Posterior cingulate gyrus (tissue), 11 donors: ENCODE measurements around the gene CCDC92B.

Source experiments
- DNase-seq, 10 donors: peaks; one replicate each; pipeline versions ENCODE4 v3.0.0 to v3.0.0-alpha.2; 2020 to 2021; ENCODE audit warnings: mixed read lengths in 3 of 10
- intact Hi-C: fragments of 100-400 bp; cut with DNase I; formaldehyde crosslinking; loops from one replicate; pipeline ENCODE4 v1.15.1; 2023

The CCDC92B gene

DNA sequence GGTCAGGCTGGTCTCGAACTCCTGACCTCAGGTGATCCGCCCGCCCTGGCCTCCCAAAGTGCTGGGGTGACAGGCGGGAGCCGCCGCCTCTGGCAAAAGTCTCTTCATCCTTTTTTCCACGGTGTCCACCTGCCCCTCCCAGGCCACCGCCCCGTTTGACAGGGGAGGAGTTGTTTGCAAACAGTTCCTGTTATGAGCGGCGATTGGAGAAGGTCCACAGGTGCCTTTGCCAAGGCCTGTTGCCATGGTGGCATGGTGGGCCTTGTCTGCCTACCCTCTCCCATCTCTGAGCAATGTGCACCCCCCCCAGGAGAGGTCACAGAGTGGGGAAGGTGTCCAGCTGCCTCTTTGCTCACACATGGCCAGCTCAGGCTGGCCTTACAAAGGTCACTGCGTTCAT is 30.8 kb upstream of the CCDC92B start:
- no peak for DNase-seq
- intact Hi-C loops, result no loop called here

DNA sequence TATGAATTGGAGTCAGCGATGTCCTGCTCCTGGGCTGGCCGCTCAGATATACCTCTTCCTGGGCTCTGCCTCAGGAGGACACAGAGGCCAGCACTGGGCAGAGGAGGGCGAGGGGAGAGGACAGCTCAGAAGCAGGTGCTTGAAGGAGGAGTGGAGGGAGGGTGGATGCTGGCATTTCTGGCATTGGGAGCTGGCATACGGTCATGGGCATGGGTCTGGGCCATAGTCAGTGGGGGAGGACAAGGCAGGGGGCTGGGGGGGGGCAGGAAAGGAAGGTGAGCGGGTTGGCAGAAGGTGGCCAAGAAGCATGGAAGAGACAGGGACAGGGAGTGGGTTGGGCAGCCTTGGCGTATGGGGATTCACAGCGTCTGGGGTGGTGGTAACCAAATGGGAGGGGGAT is 30.1 kb upstream of the CCDC92B start:
- intact Hi-C loops, result no loop called here
- no peak for DNase-seq

- intact Hi-C loops, result no loop called here
- DNase-seq, result peak in 1 of 10 donors; percentile 78
Measured at GRCh38 chr17:2778489-2778888, 29.0 kb upstream of the CCDC92B start.

GRCh38 chr17:2777242-2777867 is 27.9 kb upstream of the CCDC92B start:
- no peak for DNase-seq
- intact Hi-C loops, result no loop called here

DNA sequence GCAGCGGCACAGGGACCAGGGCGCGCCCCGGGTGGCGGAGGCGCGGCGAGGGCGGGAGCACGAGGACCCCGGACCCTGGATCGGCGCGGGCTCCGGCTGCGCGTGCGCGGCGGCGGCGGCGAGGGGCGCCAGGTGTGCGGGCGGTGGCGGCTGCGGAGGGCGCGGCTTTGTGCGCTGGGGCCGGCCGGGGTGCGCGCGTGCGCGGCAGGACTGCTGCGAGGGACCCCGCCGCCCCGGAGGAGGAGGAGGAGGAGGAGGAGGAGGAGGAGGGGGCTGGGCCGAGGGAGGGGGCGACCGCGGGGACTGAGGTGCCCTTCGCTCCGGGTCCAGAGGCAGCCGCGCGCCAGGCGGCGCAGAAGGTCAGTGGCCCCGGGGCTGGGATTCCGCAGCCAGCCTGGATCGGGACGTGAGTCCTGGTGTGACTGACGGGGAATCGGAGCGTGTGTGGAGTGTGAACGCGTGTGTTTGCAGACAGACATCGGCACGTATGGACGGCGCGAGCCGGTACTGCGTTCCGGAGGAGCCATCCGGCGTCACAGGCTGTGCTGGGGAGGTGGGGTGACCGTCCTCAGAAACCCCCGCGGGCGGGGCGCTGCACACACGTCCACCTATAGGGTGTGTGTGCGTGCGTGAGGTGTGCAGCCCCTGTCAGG is 27.3 kb upstream of the CCDC92B start:
- intact Hi-C loops, result no loop called here
- peak in 4 of 10 donors; percentile 42 to 90 (median 86) for DNase-seq

GRCh38 chr17:2775206-2775605 is 25.8 kb upstream of the CCDC92B start:
- DNase-seq, result no peak
- intact Hi-C loops, result no loop called here

GRCh38 chr17:2770129-2770528 is 20.7 kb upstream of the CCDC92B start:
- intact Hi-C loops, result no loop called here
- DNase-seq, result no peak

DNA sequence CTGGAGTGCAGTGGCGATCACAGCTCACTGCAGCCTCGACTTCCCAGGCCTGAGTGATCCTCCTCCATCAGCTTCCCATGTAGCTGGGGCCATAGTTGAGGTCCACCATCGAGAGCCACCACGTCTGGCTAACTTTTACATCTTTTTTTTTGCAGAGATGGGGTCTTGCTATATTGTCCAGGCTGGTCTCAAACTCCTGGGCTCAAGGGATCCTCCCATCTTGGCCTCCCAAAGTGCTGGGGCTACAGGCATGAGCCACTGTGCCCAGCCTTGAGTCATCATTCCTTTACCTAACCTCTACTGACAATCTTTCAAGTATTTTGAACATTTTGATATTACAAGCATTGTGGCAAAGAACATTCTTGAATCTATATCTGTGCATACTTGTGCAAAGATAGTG is 9.4 kb upstream of the CCDC92B start:
- DNase-seq, result no peak
- intact Hi-C loops, result no loop called here

DNA sequence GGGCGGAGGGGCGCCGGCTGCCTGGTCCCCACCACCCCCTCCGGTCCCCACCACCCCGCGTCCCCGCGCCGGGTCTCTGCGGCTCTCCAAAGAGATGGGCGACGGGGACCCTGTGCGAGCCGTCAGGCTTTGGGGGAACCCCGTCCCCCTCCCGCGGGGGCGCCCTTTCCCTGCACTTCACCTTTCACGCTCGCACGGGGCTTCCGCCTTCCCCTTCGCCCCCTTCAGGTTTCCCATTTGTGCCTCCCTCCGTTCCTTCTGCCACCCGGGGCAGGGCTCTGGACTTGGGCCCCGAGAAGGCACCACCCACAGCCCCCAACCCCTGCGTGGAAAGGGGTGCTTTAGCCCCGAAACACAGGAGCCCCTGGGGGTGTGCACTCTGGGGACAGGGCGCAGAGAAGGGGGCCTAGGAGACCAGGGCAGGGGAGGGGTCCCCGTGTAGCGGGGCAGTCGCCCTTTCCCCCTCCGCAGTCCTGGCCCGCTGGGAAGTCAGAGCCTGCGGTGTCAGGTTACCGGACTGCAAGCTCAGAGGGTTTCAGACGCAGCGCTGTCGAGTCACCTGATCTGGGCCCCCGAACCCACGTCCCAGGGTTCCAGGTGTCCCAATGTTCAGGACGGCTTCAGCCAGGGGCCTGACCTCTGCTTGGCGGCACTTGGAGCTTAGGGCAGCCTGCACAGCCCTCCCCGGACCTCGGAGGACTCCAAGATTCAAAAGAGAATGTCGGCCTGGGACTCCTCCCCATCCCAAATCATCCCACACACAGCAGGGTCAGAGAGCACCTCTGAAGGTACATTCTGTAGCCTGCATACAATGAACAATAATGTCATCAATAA is 6.7 kb upstream of the CCDC92B start:
- no peak for DNase-seq
- intact Hi-C loops, result no loop called here

GRCh38 chr17:2751491-2751890 is 2.0 kb upstream of the CCDC92B start:
- intact Hi-C loops, result no loop called here

DNA sequence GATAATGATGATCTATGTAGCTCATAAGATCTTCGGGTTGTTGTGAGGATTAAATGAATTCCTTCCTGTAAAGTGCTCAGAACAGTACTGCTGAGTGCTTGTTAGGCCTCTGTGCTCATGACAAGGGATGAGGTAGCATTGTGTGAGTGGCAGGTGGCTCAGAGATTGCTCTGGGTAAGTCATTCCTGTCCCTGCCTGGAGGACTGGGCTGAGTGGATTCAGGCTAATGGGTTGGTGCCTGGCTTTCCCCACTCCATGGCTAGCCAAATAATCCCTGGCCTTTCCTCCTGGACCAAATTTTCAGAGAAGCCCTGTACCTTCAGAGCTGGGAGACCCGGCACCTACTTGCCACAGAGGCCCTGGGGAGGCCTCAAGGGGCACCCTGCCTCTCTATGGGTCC is 1.3 kb upstream of the CCDC92B start:
- intact Hi-C loops, result no loop called here
- no peak for DNase-seq

More at GRCh38 chr17:2751491-2751890, 2.0 kb upstream of the CCDC92B start:
- no peak for DNase-seq

DNA sequence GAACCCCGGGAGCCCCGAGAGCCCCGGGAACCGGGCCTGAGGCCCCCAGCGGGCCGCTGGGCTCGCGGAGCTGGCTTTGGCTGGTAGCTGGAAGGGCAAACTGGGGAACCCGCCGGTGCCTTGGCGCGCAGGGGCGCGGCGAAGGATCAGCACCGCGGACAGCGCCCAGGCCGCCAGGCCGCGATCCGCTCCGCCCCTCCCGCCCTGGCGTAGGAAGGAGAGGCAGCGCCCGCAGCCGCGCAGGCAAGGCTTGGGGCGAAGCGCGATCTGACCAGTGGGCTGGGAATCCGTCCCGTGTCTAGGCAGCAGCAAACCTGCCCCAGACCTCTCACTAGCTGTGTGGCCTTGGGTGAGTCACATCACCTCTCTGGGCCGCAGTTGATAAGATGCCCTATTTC is 331 bp upstream of the CCDC92B start:
- intact Hi-C loops, result no loop called here

GRCh38 chr17:2745317-2746037 is 4.0 kb downstream of the CCDC92B start:
- DNase-seq, result peak in 7 of 10 donors; percentile 31 to 92 (median 56)
- intact Hi-C loops, result no loop called here

More for the DNA sequence above, 331 bp upstream of the CCDC92B start:
- DNase-seq, result peak in 9 of 10 donors; percentile 41 to 93 (median 59)

DNA sequence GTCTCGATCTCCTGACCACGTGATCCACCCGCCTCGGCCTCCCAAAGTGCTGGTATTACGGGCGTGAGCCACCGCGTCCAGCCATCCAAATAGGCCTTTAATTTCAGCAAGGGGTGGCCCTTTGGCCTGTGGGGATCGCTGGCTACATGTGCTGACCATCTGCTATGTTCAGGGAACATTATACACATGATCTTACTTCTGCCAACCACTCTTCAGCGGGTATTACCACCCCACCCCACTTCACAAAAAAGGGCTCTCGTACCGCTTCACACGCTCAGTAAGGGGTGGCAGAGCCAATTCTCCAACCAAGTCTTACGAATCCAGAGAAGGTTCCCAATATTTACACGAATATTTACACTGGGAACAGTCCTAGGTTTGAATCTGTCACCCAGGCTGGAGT is 11.8 kb downstream of the CCDC92B start:
- DNase-seq, result no peak
- intact Hi-C loops, result no loop called here

DNA sequence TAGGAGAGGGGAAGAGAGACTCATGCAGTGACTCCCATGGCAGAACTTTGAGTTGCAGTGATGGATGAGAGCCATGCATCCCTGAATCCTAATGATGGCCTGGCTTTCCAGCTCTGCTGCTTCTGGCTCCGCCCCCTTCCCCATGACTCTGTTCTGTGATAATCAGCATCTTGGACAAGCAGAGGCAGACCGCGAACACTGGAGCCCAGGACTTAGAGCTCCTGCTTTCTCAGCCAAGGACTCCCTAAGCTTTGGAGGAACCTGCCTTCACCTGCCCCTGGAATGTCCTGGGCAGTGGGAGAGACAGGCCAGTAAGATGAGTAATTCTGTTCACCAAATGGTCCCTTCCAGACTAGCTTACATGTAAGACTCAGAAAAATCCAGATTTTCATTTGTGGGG is 12.5 kb downstream of the CCDC92B start:
- intact Hi-C loops, result no loop called here
- no peak for DNase-seq

- intact Hi-C loops, result no loop called here
- DNase-seq, result no peak
Measured at GRCh38 chr17:2735896-2736295, 13.6 kb downstream of the CCDC92B start.

DNA sequence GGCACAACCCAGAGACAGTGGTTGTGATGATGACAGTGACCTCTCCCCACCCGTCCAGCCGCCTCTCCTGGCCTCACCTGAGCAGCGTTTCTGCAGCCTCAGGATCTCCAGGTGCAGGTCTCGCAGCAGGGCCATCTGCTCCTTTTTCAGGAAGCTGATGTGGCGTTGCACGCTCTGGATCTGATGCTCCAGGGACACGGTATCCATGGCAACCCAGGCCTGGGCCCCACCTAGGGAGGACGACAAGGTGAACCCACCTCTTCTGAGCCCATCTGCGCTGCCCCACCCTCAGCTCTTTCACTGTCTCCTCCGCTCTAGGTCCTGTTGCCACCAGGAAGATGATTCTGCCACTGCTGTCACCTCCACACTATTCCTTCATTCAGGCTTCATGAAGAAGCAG is 14.5 kb downstream of the CCDC92B start:
- DNase-seq, result no peak
- intact Hi-C loops, result no loop called here

DNA sequence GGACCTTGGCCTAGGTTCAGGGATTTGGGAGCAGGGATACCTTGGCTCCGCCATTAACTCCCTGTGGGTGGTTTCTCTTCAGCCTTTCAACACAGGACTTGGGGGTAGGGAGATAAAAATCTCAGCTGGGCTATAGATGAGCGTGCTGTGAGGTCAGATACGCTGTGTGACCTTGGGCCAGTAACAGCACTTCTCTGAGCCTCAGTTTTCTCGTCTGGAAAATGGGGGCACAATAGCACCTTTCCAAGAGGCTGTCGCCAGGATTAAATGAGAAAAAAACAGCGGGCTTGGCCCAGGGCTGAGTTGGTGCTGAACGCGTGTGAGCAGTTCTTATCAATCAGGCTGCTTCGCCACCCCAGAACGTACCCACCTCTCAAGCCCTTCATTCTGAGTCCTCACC is 17.6 kb downstream of the CCDC92B start:
- no peak for DNase-seq

GRCh38 chr17:2730764-2731353 is 18.6 kb downstream of the CCDC92B start:
- DNase-seq, result no peak
- intact Hi-C loops, result no loop called here

More for the DNA sequence above, 17.6 kb downstream of the CCDC92B start:
- intact Hi-C loops, result no loop called here

DNA sequence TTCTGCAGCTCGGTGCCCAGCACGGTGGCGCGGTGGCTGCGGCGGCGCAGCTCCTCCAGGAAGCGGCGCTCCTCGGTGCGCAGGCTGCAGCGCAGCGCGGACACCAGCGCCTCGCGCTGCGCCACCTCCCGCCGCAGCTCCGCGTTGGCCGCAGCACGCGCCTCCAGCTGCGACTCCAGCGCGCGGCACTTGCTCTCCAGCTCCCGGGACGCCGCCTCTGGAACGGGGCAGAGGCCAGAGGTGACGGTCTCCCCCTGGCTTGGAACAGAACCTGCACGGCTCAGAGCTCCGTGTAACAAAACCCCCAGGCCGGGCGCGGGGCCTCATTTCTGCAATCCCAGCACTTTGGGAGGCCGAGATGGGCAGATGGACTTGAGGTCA is 24.7 kb downstream of the CCDC92B start:
- intact Hi-C loops, result no loop called here
- peak in 8 of 10 donors; percentile 45 to 94 (median 52) for DNase-seq
